ENCODE measurements around the gene SHC2. TPM values are rescaled to one million over a fixed set of nuclear protein-coding genes. Genes with fewer than 3 reads are reported as not detected.

SHC2 gene
- total RNA-seq, 1 experiment from 2014 or later, result 0.18 TPM

DNA sequence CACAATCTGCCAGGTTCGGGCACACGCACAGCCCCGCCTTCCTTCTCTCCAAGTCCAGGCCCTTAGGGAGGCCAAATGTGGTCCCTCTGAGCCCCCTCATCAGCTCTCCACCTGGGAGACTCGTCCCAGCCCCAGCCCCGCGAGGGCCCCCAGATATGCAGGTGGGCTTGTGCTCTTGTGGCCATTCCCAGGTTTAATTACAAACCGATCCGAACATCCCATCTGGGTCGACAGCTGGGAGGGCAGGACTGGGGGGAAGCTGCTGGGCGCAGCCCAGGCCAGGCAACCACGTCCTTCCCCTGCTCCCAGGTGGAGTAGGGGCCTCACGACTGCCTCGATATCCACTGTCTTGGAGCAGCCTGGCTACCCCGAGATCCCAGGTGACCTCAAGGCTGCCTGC lies 44.4 kb downstream of the SHC2 start:
- intact Hi-C loops (cut with micrococcal nuclease), result no loop called here
- H3F3A ChIP-seq (ENCODE audit: low read length, unreplicated experiment), result no peaks in the 10 kb centered on the region
- BruUV-seq (replicated peaks), result no TSS peak
- no peak overlapping the region for H3K4me2 ChIP-seq (ENCODE audit: low read length)
- no peaks in the 10 kb centered on the region for H3K36me3 ChIP-seq (ENCODE audit: low read depth, low read length)
- ChIA-PET CTCF (no interaction called here), POLR2A (ENCODE audit: unreplicated experiment) (no interaction called here)
- DNase-seq, result no peak
- no peak for ATAC-seq
- H3K27ac ChIP-seq (ENCODE audit: low read length), result no peak overlapping the region
- no peaks in the 10 kb centered on the region for H3K9me3 ChIP-seq (ENCODE audit: low read length)
- no peaks in the 10 kb centered on the region for H4K20me1 ChIP-seq (ENCODE audit: low read length)
- no peaks in the 10 kb centered on the region for H3K9me2 ChIP-seq (replicated peaks; ENCODE audit: low read length)
- H3K4me1 ChIP-seq (ENCODE audit: insufficient read depth, low read length), result no peaks in the 10 kb centered on the region
- no peaks in the 10 kb centered on the region for H3K27me3 ChIP-seq (ENCODE audit: low read length)
- H2AFZ ChIP-seq (ENCODE audit: low read length), result no peak overlapping the region
- H3K4me3 ChIP-seq (ENCODE audit: low read length), result no peak overlapping the region
- no peak overlapping the region for H3K9ac ChIP-seq (ENCODE audit: low read length)
- TF ChIP-seq EZH2 (IDR thresholded peaks at IDR 0.05; ENCODE audit: low read length, unreplicated experiment) (no peak), EZH2phosphoT487 (IDR thresholded peaks at IDR 0.05; ENCODE audit: borderline replicate concordance, low read length) (no peak), CTCF (conservative IDR thresholded peaks at IDR 0.05; ENCODE audit: low read depth, low read length) (no peak)
- H3K79me2 ChIP-seq (ENCODE audit: low read length), result no peaks in the 10 kb centered on the region

DNA sequence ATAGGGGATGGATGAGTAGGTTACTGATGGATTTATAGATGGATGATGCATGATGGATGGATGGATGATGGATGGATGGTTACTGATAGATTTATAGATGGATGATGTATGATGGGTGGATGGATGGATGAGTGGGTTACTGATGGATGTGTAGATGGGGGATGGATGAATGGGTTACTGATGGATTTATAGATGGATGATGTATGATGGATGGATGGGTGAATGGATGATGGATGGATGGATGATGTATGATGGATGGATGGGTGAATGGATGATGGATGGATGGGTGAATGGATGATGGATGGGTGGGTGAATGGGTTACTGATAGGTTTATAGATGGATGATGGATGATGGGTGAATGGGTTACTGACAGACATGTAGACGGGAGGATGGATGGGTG lies 45.5 kb downstream of the SHC2 start:
- Histone ChIP-seq H4K20me1 (ENCODE audit: low read length) (no peaks in the 10 kb centered on the region), H3K4me2 (ENCODE audit: low read length) (no peak overlapping the region), H3F3A (ENCODE audit: low read length, unreplicated experiment) (no peaks in the 10 kb centered on the region), H3K27me3 (ENCODE audit: low read length) (no peaks in the 10 kb centered on the region), H3K9me2 (replicated peaks; ENCODE audit: low read length) (no peaks in the 10 kb centered on the region), H3K9ac (ENCODE audit: low read length) (no peak overlapping the region), H3K4me3 (ENCODE audit: low read length) (no peak overlapping the region), H3K9me3 (ENCODE audit: low read length) (no peaks in the 10 kb centered on the region), H3K27ac (ENCODE audit: low read length) (no peak overlapping the region), H3K4me1 (ENCODE audit: insufficient read depth, low read length) (no peaks in the 10 kb centered on the region), H2AFZ (ENCODE audit: low read length) (no peak overlapping the region), H3K36me3 (ENCODE audit: low read depth, low read length) (no peaks in the 10 kb centered on the region), H3K79me2 (ENCODE audit: low read length) (no peaks in the 10 kb centered on the region)
- POLR2A ChIA-PET (ENCODE audit: unreplicated experiment), result no interaction called here
- DNase-seq, result no peak
- CTCF ChIA-PET, result no interaction called here
- TF ChIP-seq EZH2 (IDR thresholded peaks at IDR 0.05; ENCODE audit: low read length, unreplicated experiment) (no peak), CTCF (conservative IDR thresholded peaks at IDR 0.05; ENCODE audit: low read depth, low read length) (no peak), EZH2phosphoT487 (IDR thresholded peaks at IDR 0.05; ENCODE audit: borderline replicate concordance, low read length) (no peak)
- ATAC-seq, result no peak
- BruUV-seq (replicated peaks), result no TSS peak
- intact Hi-C loops (cut with micrococcal nuclease), result no loop called here

DNA sequence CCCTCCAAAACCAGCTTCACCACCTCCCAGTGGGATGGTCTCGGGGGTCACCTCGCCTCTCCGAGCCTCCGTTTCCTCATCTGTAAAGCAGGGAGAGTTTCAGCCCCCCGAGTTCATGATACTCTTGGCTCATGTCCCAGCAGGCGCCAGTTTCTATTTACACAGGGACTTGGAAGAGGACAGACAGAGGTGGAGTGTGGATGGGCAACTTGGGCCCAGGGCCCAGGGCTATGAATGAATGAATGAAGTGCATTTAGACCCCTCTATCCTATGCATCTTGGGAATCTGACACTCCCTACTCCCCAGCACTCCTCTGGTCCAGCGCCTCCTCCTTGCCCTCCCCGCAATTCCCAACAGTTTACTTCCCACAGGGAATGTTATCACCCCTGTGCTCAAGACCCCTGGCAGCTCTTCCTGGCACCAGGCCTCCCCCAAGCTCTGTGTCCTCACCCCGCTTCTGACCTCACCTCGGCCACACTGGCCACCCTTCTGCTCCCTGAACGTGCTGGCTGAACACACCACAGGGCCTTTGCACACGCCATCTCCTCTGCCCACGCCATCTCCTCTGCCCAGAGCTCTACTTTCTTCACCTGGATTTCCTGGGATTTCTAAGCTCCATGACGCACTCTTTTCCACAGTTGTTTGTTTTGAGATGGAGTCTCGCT lies 46.9 kb downstream of the SHC2 start:
- no peaks in the 10 kb centered on the region for H3K4me1 ChIP-seq (ENCODE audit: insufficient read depth, low read length)
- H3K9ac ChIP-seq (ENCODE audit: low read length), result no peak overlapping the region
- H2AFZ ChIP-seq (ENCODE audit: low read length), result no peak overlapping the region
- no peak overlapping the region for H3K27ac ChIP-seq (ENCODE audit: low read length)
- ATAC-seq (no peak), DNase-seq (no peak)
- POLR2A ChIA-PET (ENCODE audit: unreplicated experiment), result no interaction called here
- intact Hi-C loops (cut with micrococcal nuclease), result no loop called here
- no peaks in the 10 kb centered on the region for H3K79me2 ChIP-seq (ENCODE audit: low read length)
- H3K4me3 ChIP-seq (ENCODE audit: low read length), result no peak overlapping the region
- H3K36me3 ChIP-seq (ENCODE audit: low read depth, low read length), result no peaks in the 10 kb centered on the region
- H3K9me2 ChIP-seq (replicated peaks; ENCODE audit: low read length), result no peaks in the 10 kb centered on the region
- no peaks in the 10 kb centered on the region for H3K9me3 ChIP-seq (ENCODE audit: low read length)
- H4K20me1 ChIP-seq (ENCODE audit: low read length), result no peaks in the 10 kb centered on the region
- no peak overlapping the region for H3K4me2 ChIP-seq (ENCODE audit: low read length)
- H3K27me3 ChIP-seq (ENCODE audit: low read length), result peaks cover 10% of the 10 kb centered on the region; the same call in 1 of the 2 replicates
- TF ChIP-seq EZH2phosphoT487 (IDR thresholded peaks at IDR 0.05; ENCODE audit: borderline replicate concordance, low read length) (no peak), CTCF (conservative IDR thresholded peaks at IDR 0.05; ENCODE audit: low read depth, low read length) (no peak), EZH2 (IDR thresholded peaks at IDR 0.05; ENCODE audit: low read length, unreplicated experiment) (no peak)
- CTCF ChIA-PET, result no interaction called here
- H3F3A ChIP-seq (ENCODE audit: low read length, unreplicated experiment), result no peaks in the 10 kb centered on the region
- BruUV-seq (replicated peaks), result no TSS peak

Measured in PC-3 (cell line).